DOHH2 (cell line): Measurements from ENCODE around the gene HDAC11.

ENCODE experiments used
- H3F3A ChIP-seq: fragments of 200-600 bp; sonication (generic), shearing (Covaris generic); 2 replicates; pipeline ENCODE4 v1.6.0; 2016; ENCODE audit warnings: antibody characterized with exemption, mild to moderate bottlenecking; ENCODE audit not compliant: control insufficient read depth, insufficient read depth
- H3K27ac ChIP-seq: fragments of 200-600 bp; sonication (generic); 2 replicates; pipeline ENCODE4 v1.5.1; 2014; ENCODE audit warnings: low read depth, mild to moderate bottlenecking, low read length, moderate library complexity
- H3K27me3 ChIP-seq: fragments of 200-600 bp; sonication (generic); 2 replicates; pipeline ENCODE4 v1.6.1; 2014; ENCODE audit warnings: mild to moderate bottlenecking, low read length, mixed read lengths; ENCODE audit not compliant: control insufficient read depth
- H3K36me3 ChIP-seq: fragments of 200-600 bp; sonication (generic); 2 replicates; pipeline ENCODE4 v1.6.1; 2014; ENCODE audit warnings: mild to moderate bottlenecking, low read length, moderate library complexity, mixed read lengths; ENCODE audit not compliant: control insufficient read depth
- H3K4me1 ChIP-seq: fragments of 200-600 bp; sonication (generic); 2 replicates; pipeline ENCODE4 v1.6.1; 2014; ENCODE audit warnings: mild to moderate bottlenecking, low read length, mixed read lengths; ENCODE audit not compliant: control insufficient read depth
- H3K4me2 ChIP-seq: fragments of 200-600 bp; sonication (generic); 2 replicates; pipeline ENCODE4 v1.6.0; 2014; ENCODE audit warnings: mild to moderate bottlenecking, low read length, moderate library complexity
- H3K4me3 ChIP-seq: fragments of 200-600 bp; sonication (generic); 2 replicates; pipeline ENCODE4 v1.5.1; 2014; ENCODE audit warnings: mild to moderate bottlenecking, low read length, mixed read lengths
- H3K79me2 ChIP-seq: fragments of 200-600 bp; sonication (generic); 2 replicates; pipeline ENCODE4 v1.6.1; 2014; ENCODE audit warnings: mild to moderate bottlenecking, low read length, mixed read lengths; ENCODE audit not compliant: control insufficient read depth
- H3K9me2 ChIP-seq: fragments of 200-600 bp; sonication (generic); replicated peaks from 2 replicates; pipeline ENCODE4 v1.6.1; 2014; ENCODE audit warnings: mild to moderate bottlenecking, low read length, mixed read lengths; ENCODE audit not compliant: control insufficient read depth
- H3K9me3 ChIP-seq: fragments of 200-600 bp; sonication (generic); 2 replicates; pipeline ENCODE4 v1.6.1; 2014; ENCODE audit warnings: antibody characterized with exemption, low read length, mixed read lengths; ENCODE audit not compliant: control insufficient read depth, insufficient read depth
- H4K20me1 ChIP-seq: fragments of 200-600 bp; sonication (generic); 2 replicates; pipeline ENCODE4 v1.6.0; 2014; ENCODE audit warnings: low read depth, mild to moderate bottlenecking, antibody characterized with exemption, low read length, moderate library complexity; ENCODE audit not compliant: control insufficient read depth, insufficient read depth
- EZH2phosphoT487 ChIP-seq: fragments of 200-600 bp; sonication (generic); IDR thresholded peaks from 2 replicates; pipeline ENCODE4 v1.6.1; 2017; ENCODE audit warnings: borderline replicate concordance, mild to moderate bottlenecking, antibody characterized with exemption, low read length, moderate library complexity, mixed read lengths
- TF ChIP-seq, protein P1 (sequence below): fragments of 200-600 bp; sonication (generic); IDR thresholded peaks from one replicate; pipeline ENCODE4 v1.5.1; 2014; ENCODE audit warnings: antibody characterized with exemption, mild to moderate bottlenecking, low read depth, low read length; ENCODE audit not compliant: poor library complexity, severe bottlenecking

Gene HDAC11

DNA sequence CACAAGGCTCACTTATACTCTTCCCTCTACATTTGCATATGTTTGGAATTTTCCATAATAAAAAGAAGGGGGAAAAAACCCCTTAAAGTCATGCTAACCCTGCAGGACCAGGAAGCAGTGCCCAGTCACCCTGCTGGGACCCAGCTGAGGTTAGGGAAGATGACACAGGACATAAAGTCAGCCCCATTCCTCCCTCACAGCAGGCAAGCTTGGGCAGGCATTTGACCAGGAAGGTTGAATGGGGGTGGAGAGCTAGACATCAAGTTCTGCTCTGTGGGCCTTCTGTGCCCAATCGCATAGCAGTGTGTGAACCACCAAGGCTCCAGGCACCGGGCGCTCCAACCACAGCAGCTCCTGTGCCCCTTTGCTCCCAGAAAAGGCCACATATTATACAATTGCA, 7.1 kb upstream of the HDAC11 start:
- no peak overlapping the region for H3K4me3 ChIP-seq
- no peak overlapping the region for H3K4me2 ChIP-seq
- TF ChIP-seq EZH2phosphoT487, result no peak
- TF ChIP-seq, protein P1, sequence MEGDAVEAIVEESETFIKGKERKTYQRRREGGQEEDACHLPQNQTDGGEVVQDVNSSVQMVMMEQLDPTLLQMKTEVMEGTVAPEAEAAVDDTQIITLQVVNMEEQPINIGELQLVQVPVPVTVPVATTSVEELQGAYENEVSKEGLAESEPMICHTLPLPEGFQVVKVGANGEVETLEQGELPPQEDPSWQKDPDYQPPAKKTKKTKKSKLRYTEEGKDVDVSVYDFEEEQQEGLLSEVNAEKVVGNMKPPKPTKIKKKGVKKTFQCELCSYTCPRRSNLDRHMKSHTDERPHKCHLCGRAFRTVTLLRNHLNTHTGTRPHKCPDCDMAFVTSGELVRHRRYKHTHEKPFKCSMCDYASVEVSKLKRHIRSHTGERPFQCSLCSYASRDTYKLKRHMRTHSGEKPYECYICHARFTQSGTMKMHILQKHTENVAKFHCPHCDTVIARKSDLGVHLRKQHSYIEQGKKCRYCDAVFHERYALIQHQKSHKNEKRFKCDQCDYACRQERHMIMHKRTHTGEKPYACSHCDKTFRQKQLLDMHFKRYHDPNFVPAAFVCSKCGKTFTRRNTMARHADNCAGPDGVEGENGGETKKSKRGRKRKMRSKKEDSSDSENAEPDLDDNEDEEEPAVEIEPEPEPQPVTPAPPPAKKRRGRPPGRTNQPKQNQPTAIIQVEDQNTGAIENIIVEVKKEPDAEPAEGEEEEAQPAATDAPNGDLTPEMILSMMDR, result no peak

DNA sequence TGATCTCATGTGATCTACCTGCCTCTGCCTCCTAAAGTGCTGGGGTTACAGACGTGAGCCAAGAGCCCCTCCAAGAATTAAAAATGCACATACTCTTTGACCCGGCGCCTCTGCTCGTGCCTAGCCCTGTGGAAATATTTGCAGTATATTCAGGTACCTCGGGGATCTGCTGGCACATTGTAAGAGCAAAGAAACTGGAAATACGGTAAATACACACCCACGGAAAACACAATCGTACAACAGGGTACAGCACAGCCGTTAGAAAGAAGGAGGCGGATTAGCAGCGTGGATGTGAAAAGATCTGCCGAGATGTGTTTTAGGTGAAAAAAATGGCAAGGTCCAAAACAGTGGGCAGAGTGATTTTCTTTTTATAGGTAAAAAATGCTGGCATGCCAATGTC, 6.1 kb upstream of the HDAC11 start:
- Histone ChIP-seq H3K9me2 (no peaks in the 10 kb centered on the region), H3K4me3 (no peak overlapping the region), H3K36me3 (no peaks in the 10 kb centered on the region), H3K27me3 (peaks cover 9% of the 10 kb centered on the region), H3K4me2 (no peak overlapping the region), H3K79me2 (no peaks in the 10 kb centered on the region), H3K27ac (no peak overlapping the region), H3K4me1 (peaks cover under 1% of the 10 kb centered on the region), H3K9me3 (no peaks in the 10 kb centered on the region), H4K20me1 (no peaks in the 10 kb centered on the region), H3F3A (no peaks in the 10 kb centered on the region)
- TF ChIP-seq EZH2phosphoT487, result no peak
- TF ChIP-seq, protein P1, result no peak

More for the DNA sequence above, 7.1 kb upstream of the HDAC11 start:
- H3K9me3 ChIP-seq, result no peaks in the 10 kb centered on the region
- no peaks in the 10 kb centered on the region for H3K9me2 ChIP-seq
- no peaks in the 10 kb centered on the region for H3K79me2 ChIP-seq
- H3K36me3 ChIP-seq, result no peaks in the 10 kb centered on the region
- no peaks in the 10 kb centered on the region for H3F3A ChIP-seq
- H3K27ac ChIP-seq, result no peak overlapping the region
- no peaks in the 10 kb centered on the region for H3K4me1 ChIP-seq
- H3K27me3 ChIP-seq, result peaks cover 13% of the 10 kb centered on the region
- no peaks in the 10 kb centered on the region for H4K20me1 ChIP-seq

DNA sequence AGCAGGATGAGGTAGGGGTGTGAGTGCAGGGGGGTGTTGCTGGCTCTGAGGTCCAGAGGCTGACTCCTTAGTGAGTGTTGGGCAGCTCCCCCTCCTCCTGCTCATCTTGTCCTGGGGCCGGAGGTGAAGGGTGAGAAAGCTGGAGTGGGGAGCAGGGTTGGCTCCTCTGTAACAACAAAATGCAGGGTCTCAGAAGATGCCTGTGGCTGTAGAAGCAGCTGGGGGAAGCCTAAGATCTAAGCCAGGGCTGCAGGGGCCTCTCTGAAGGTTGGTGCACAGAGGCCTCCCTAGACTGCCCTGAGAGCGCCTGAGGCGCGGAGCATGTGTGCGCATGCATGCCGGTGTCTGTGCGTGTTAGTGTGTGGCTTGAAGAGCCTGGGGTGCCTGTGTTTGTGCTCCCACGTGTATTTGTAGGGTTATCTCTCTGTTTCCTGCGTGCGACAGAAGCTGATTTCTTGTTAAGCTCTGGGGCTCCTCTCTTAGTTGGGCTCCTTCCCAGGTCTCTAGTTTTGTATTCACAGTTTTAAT, 5.3 kb upstream of the HDAC11 start:
- H3K4me1 ChIP-seq, result peaks cover 9% of the 10 kb centered on the region
- no peaks in the 10 kb centered on the region for H3K79me2 ChIP-seq
- no peak overlapping the region for H3K4me2 ChIP-seq
- H3K9me3 ChIP-seq, result no peaks in the 10 kb centered on the region
- no peaks in the 10 kb centered on the region for H3F3A ChIP-seq
- H3K4me3 ChIP-seq, result no peak overlapping the region
- H3K36me3 ChIP-seq, result no peaks in the 10 kb centered on the region
- no peaks in the 10 kb centered on the region for H4K20me1 ChIP-seq
- no peak for TF ChIP-seq EZH2phosphoT487
- TF ChIP-seq, protein P1, result no peak
- H3K9me2 ChIP-seq, result no peaks in the 10 kb centered on the region
- H3K27ac ChIP-seq, result no peak overlapping the region
- H3K27me3 ChIP-seq, result peaks cover 9% of the 10 kb centered on the region
